Fibroblast of skin of back (primary cell): ENCODE measurements around the gene SBF2.

Experiments
- DNase-seq: peaks from one replicate; pipeline ENCODE4 v3.0.0-alpha.2; 2013

SBF2 gene

GRCh38 chr11:9739123-9739900 is 554.7 kb downstream of the SBF2 start:
- DNase-seq: no peak

- DNase-seq: peak; percentile 49
These were observed 555.3 kb downstream of the SBF2 start for GRCh38 chr11:9738707-9739106.

GRCh38 chr11:9738116-9738515 is 555.9 kb downstream of the SBF2 start:
- DNase-seq: no peak

GRCh38 chr11:9736365-9736764 is 557.7 kb downstream of the SBF2 start:
- DNase-seq: peak; percentile 46

GRCh38 chr11:9735919-9736318 is 558.1 kb downstream of the SBF2 start:
- no peak for DNase-seq

- DNase-seq: no peak
These were observed 558.8 kb downstream of the SBF2 start for GRCh38 chr11:9735236-9735635.

GRCh38 chr11:9733212-9733611 is 560.8 kb downstream of the SBF2 start:
- DNase-seq: no peak

GRCh38 chr11:9732453-9732852 is 561.6 kb downstream of the SBF2 start:
- DNase-seq: no peak

- no peak for DNase-seq
These were observed 562.8 kb downstream of the SBF2 start for GRCh38 chr11:9731256-9731655.
